GM20000 (cell line): ENCODE data around the gene LIN9.

ENCODE experiments used
- DNase-seq: peaks from one replicate; pipeline ENCODE4 v3.0.0; 2012; ENCODE audit warnings: low spot score
- TF ChIP-seq, protein P1 (sequence below): IDR thresholded peaks from 2 replicates; pipeline ENCODE4 v1.5.1; 2012; ENCODE audit warnings: mild to moderate bottlenecking, control low read depth; ENCODE audit errors: extremely low read depth, missing control alignments

Gene LIN9

DNA sequence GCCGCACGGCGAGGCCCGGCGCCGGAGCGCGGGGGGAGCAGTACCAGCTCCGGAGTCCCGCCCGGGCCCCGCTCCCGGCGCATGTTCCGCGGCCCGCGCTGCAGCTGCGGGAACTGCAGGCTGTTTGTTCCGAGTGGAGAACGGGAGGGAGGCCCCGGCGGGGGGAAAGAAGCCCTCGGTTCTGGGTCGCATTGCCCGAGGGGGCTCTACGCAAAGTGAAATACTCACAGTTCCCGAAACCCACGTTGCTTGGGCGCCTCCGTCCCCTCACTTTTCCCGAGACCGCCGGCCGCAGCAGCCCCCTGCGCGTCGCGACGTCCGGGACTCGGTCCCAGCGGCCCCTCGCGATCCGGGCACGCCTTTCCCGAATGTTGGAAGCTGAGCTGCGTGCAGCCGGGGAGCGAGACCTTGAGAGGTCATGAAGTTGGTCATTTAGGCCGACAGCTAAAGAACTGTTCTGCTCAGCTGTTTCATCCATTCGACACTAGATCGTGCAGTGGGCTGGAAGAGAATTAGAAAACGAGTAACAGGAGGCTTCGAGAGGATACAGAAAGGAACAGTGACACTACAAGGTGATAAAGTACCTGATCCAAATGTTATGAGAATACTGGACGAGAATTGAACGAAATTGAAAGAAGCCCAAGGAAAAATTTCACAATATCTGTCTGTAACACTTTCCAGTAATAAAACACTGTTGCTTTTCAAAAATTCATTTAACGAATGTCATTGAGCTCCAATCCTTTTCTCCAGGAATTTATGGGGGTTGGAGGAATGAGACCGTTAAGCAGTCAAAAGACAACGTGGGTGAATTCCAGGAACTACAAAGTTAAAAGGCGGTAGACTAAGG lies 657 bp upstream of the LIN9 start:
- TF ChIP-seq, protein P1, sequence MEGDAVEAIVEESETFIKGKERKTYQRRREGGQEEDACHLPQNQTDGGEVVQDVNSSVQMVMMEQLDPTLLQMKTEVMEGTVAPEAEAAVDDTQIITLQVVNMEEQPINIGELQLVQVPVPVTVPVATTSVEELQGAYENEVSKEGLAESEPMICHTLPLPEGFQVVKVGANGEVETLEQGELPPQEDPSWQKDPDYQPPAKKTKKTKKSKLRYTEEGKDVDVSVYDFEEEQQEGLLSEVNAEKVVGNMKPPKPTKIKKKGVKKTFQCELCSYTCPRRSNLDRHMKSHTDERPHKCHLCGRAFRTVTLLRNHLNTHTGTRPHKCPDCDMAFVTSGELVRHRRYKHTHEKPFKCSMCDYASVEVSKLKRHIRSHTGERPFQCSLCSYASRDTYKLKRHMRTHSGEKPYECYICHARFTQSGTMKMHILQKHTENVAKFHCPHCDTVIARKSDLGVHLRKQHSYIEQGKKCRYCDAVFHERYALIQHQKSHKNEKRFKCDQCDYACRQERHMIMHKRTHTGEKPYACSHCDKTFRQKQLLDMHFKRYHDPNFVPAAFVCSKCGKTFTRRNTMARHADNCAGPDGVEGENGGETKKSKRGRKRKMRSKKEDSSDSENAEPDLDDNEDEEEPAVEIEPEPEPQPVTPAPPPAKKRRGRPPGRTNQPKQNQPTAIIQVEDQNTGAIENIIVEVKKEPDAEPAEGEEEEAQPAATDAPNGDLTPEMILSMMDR, result no peak
- no peak for DNase-seq

DNA sequence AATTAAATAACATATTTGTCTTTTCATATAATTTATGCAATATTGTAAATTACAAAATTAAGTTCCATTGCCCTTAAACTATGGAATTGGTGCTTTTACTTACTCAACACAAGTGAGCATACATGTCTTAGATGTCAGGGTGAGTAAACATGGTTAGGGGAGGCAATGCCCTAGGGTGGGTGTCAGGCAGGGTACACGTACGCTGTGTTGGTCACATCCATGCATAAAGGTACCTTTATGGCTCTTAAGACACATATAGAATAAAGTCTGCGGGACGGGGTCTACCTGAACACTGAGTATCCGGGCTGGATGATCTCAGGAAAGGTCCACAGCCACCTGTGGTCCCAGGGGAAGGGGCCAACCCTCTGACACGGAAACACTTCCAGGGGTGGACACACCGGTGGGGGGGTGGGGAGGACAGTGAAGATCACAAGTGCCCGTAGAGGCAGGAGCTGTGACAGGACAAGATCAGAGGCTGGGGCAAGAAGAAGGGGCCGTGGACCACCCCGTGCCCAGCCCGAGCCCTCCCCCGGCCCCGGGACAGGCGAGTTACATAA lies 720 bp downstream of the LIN9 start:
- no peak for DNase-seq
- TF ChIP-seq, protein P1, result no peak

DNA sequence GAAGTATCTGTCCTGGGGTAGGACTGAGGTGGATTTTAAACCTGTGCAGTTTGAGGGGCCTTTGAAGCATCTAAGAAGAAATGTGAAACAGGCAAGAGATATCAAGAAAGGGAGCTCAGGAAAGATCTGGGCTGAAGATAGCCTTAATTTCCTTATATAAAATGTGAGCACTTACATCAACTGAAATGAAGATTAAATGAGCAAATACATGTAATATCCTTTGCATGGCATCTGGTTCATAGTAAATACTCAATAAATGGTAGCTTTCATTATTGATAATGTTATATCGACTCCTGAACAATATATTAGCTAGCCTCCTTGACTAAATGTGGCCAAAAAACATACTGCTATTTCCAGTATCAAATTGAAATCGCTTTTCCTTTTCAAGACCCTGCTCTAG lies 2.5 kb downstream of the LIN9 start:
- no peak for DNase-seq
- TF ChIP-seq, protein P1, result no peak

DNA sequence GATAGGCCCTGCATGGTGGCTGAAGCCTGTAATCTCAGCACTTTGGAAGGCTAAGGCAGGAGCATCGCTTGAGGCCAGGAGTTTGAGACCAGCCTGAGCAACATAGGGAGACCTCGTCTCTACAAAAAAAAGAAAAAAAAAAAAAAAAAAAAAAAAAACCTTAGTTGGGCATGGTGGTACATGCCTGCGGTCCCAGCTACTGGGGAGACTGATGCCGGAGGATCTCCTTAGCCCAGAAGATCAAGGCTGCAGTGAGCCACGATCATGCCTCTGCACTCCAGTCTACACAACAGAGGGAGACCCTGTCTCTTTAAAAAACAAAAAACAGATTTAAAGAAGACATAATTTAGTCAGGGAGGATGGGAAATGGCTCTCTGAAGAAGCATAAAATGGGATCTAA lies 3.8 kb downstream of the LIN9 start:
- TF ChIP-seq, protein P1, result no peak
- DNase-seq, result no peak

DNA sequence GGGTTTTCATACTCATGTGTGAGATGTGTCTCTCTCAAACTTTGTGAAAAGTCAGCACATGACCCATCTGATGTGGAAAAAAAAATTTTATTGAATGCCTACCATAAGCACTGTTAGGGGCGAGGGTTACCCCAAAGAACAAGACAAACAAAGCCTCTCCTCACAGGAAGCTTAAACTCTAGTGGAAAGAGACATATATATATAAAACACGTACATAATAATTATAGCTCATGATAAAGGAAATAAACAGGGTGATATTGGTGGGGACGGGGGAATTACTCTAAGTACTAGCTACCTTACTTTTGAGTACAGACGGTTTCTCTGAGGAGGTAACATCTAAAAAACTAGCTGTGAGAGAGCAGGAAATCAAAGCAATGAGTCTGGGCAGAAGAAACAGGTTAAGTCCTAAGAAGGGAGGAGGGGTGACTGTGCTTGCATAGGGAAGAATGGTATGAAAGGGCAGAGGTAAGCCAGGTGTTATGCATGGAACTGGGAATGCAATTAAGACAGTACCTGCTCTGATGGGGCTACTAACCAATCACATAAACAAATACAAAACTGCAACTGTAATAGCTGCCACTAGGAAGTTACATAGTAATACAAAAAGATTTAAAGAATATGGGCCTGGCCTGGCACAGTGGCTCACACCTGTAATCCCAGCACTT lies 4.5 kb downstream of the LIN9 start:
- TF ChIP-seq, protein P1, result no peak
- no peak for DNase-seq

DNA sequence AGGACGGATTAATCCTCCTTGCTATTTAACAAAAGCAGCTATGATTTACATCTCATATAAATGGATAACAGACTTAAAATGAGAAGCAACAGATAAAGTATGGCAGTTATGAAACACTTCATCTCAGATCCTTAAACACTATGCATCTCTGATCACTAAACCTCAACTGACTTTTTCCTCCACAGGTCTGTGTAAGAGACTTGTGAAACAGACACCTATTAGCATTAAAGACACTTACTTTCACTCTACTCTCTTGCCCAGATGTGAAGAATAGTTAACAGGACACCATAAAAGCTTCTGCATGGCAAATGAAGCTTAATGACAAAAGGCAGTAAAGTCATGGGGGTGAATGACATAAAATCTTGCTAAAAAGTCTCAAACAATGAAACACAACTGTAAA lies 6.2 kb downstream of the LIN9 start:
- DNase-seq, result peak; percentile 13
- TF ChIP-seq, protein P1, result no peak

DNA sequence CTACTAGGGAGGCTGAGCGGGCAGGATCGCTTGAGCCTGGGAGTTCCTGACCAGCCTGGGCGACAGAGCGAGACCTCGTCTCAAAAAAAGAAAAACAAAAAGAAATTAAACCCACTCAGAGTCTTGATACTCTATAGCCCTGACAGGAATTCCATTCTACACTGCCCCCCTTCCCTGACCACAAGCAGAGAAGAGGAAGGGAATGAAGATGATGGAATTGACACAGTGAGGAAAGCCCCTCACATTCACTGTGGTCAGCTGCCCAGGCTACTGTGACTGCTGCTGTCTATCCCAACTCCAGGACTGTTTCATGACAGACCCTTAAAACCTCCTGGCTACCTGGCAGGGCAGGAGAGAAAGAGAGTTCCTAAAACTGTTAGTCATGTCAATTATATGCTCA lies 12.1 kb downstream of the LIN9 start:
- TF ChIP-seq, protein P1, result no peak
- DNase-seq, result no peak
